Tracheal epithelial cell (primary cell): ENCODE data around the gene UBXN2A. TPM values are rescaled to one million over a fixed set of nuclear protein-coding genes. Genes with fewer than 3 reads are reported as not detected.

ENCODE experiments used
- total RNA-seq: library from RNA; depleted of rRNA; stranded (reverse); fragments of >200 nt; gene quantifications from 2 replicates; pipeline ENCODE4 v1.2.1, GENCODE V29; 2014

Gene UBXN2A, protein sequence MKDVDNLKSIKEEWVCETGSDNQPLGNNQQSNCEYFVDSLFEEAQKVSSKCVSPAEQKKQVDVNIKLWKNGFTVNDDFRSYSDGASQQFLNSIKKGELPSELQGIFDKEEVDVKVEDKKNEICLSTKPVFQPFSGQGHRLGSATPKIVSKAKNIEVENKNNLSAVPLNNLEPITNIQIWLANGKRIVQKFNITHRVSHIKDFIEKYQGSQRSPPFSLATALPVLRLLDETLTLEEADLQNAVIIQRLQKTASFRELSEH
- total RNA-seq = 13.0 and 13.5 TPM in 2 replicates

GRCh38 chr2:23939987-23940717 is at the start of gene UBXN2A:
Gene UBXN2A, plus strand, starts transcription at chr2:23940463. Its CDS starts 17,852 bp downstream, at chr2:23958315.

GRCh38 chr2:23926750-23927571 is 13.3 kb upstream of the UBXN2A start, which contains the start of gene ATAD2B:
Gene ATAD2B, minus strand, starts transcription at chr2:23927123. Its CDS starts 353 bp downstream, at chr2:23926770.

DNA sequence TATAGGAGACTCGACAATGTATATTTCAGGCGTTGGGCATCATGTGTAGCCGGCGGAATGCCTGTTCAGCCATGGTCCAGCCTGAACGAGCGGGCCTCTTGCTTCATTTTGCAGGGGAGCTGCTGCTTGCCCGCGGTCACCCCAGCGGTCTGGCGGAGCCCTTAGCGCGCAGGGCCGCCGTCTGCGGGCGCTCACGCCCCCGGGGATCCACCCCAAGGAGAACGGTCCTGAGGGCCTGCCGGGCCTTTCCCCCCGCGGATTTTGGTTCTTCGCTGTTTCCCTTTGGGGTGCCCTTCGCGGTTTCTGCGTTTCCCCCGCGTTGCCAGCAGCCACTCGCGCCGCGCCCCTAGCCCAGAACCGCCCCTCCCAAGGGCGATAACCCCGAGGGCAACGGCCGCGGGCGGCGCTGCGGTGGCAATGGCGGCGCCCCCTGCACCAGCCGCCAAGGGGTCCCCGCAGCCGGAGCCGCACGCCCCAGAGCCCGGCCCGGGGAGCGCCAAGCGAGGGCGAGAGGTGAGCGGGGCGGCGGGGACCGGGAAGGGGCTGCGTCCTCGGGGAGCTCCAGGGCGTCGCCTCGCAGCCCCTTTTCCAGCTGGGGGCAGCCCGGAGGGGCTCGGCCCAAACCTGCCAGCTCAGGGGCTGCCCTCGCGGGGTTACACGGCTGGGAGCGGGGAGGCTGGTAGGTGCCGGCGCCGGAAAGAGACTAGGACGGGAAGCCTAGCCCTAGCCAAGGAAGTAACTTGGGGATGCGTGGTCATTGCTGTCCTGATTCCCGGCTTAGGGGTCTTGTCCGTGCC is 69.6 kb downstream of the UBXN2A start, which contains the start of gene MFSD2B:
MFSD2B (plus strand) TSS at position 406 of the 797 bp plus-strand sequence; CDS start at position 418, 12 bp downstream.

GRCh38 chr2:24046930-24047702 is 106.9 kb downstream of the UBXN2A start, which contains the start of gene WDCP:
Gene WDCP, minus strand, starts transcription at chr2:24047391. Its CDS starts 7,897 bp downstream, at chr2:24039494.

DNA sequence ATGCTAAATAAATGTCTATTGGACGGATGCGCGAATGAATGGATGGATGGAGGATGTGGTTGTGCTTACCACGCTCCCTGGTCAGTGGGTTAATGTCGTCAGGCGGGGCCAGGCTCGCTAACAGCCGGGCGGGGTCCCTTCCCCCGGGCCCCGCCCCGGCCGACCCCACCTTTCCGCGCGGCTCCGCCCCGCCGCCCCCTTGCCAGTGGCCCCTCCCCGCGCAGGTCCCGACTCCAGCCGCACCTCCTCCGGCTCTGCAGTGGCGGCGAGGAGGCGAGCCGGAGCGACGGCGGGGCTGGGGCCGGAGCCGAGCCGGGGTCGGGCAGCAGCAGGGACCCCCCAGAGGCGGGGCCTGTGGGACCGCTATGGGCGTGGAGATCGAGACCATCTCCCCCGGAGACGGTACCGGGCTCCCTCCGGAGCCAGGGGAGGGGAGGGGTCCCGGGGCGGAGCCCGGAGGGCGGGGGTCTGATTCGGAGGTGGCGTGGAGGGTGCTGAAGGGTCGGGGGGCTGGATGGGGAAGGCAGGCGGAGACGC is 109.3 kb downstream of the UBXN2A start, which contains the start of gene FKBP1B:
FKBP1B (plus strand) TSS at position 257 of the 537 bp plus-strand sequence; CDS start at position 366, 109 bp downstream.

Other genes with a start within 250 kb of the UBXN2A start
- 7.5 and 9.4 TPM in 2 replicates for gene ATAD2B, start 13.3 kb upstream of the UBXN2A start, total RNA-seq
- gene MFSD2B, start 69.6 kb downstream of the UBXN2A start, total RNA-seq = 0.24 TPM in 1 of 2 replicates, not detected in the other
- gene WDCP, start 106.9 kb downstream of the UBXN2A start, total RNA-seq = 5.1 and 5.5 TPM in 2 replicates
- 13.7 and 15.1 TPM in 2 replicates for gene FKBP1B, start 109.3 kb downstream of the UBXN2A start, total RNA-seq
- 166 and 212 TPM in 2 replicates for gene SF3B6, start 135.9 kb downstream of the UBXN2A start, total RNA-seq
- 20.2 and 49.6 TPM in 2 replicates for gene TP53I3, start 144.4 kb downstream of the UBXN2A start, total RNA-seq
- 0.21 and 0.48 TPM in 2 replicates for gene PFN4, start 182.9 kb downstream of the UBXN2A start, total RNA-seq
- 6.8 and 10.1 TPM in 2 replicates for gene FAM228B, start 183.0 kb downstream of the UBXN2A start, total RNA-seq
- 0.43 TPM in 1 of 2 replicates, not detected in the other for gene FAM228A, start 234.6 kb downstream of the UBXN2A start, total RNA-seq